Measurements from ENCODE around the gene NAALADL2.

GRCh38 chr3:175606650-175607318, 747.6 kb downstream of the NAALADL2 start:
- TF ChIP-seq EZH2 (IDR thresholded peaks at IDR 0.05; ENCODE audit: borderline replicate concordance, low read depth, low read length, severe bottlenecking) (no peak), CTCF (IDR thresholded peaks at IDR 0.05; ENCODE audit: borderline replicate concordance, extremely low read depth, low read length, poor library complexity, severe bottlenecking) (no peak)

All from DND-41 (cell line).